Stimulated activated CD8-positive, alpha-beta memory T cell treated with anti-CD3 and anti-CD28 coated beads, Interleukin-2, amount 100 ng/mL, for 48 hours (primary cell): ENCODE results near the gene TECPR2.
"Not testable (repeated sequence)": the region's sequence is repeated elsewhere in the genome, so short reads cannot be mapped to it uniquely, and the experiment has no call there.

ENCODE experiments used
- DNase-seq, 2 donors: peaks; one replicate each; pipeline ENCODE4 v3.0.0-alpha.2; 2020; ENCODE audit warnings: low read depth in 2 of 2

The TECPR2 gene

DNA sequence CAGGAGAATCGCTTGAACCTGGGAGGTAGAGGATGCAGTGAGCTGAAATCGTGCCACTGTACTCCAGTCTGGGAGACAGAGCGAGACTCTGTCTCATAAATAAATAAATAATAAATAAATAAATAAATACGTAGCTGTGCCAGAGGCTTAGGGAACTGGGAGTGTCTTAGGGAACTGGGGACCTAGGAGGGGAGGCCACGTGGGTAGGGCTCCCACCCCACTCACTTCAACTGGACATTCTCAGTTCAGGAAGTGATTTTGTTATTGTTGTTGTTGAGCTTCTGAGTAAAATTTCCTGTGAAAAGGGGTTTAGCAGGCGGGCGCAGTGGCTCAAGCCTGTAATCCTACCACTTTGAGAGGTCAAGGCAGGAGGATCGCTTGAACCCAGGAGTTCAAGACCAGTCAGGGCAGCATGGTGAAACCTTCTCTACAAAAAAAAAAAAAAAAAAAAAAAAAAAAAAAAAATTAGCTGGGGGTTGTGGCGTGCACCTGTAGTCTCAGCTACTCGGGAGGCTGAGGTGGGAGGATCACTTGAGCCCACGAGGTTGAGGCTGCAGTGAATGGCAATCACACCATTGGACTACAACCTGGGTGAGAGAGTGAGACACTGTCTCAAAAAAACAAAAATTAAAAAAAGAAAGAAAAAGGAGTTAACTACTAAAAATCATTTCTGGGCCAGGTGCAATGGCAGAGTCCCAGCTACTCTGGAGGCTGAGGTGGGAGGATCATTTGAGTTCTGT is 165.9 kb downstream of the TECPR2 start:
- DNase-seq: no peak

DNA sequence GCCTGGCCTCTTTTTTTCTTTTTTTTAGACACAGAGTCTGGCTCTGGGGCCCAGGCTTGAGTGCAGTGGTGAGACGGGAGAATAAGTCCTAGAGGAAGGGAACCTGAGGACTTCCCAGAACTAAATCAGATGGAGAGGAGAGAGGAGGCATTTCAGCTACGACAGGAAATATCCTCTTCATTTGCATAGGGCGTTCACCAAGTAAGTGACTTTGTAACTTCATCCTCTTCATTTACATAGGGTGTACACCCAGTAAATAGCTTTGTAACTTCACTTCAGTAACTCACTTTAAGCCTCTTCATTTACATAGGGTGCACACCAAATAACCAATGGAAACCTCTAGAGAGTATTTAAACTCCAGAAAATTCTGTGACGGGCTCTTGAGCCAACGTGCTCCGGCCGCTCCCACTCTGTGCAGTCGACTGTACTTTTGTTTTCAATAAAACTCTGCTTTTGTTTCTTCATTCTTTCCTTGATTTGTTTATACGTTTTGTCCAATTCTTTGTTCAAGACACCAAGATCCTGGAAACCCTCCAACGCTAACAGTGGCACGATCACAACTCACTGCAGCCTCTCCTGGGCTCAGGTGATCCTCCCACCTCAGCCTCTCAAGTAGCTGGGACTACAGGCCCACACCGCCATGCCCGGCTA is 168.2 kb downstream of the TECPR2 start:
- no peak for DNase-seq

DNA sequence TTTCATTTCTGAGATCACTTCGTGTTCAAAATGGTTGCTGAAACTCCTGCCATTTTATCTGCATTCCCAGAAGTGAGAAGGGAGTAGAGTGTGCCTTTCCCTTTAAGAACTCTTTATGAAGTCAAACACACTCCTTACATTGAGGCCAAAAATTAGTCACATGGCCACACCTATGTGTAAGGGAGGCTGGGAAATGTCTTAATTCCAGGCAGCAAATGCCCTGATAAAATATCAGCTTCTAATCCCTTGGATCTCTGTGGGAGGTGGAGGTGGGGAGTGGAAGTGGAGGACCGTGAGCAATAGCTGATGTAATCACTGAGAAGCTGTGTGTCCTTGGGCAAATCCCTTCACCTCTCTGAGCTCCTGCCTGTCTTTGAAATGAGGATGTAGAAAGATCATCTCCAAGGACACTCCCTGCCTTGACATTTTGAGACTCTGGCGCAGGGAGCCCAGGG is 169.5 kb downstream of the TECPR2 start:
- DNase-seq: no peak

GRCh38 chr14:102537981-102538601 is 175.3 kb downstream of the TECPR2 start:
- no peak for DNase-seq

DNA sequence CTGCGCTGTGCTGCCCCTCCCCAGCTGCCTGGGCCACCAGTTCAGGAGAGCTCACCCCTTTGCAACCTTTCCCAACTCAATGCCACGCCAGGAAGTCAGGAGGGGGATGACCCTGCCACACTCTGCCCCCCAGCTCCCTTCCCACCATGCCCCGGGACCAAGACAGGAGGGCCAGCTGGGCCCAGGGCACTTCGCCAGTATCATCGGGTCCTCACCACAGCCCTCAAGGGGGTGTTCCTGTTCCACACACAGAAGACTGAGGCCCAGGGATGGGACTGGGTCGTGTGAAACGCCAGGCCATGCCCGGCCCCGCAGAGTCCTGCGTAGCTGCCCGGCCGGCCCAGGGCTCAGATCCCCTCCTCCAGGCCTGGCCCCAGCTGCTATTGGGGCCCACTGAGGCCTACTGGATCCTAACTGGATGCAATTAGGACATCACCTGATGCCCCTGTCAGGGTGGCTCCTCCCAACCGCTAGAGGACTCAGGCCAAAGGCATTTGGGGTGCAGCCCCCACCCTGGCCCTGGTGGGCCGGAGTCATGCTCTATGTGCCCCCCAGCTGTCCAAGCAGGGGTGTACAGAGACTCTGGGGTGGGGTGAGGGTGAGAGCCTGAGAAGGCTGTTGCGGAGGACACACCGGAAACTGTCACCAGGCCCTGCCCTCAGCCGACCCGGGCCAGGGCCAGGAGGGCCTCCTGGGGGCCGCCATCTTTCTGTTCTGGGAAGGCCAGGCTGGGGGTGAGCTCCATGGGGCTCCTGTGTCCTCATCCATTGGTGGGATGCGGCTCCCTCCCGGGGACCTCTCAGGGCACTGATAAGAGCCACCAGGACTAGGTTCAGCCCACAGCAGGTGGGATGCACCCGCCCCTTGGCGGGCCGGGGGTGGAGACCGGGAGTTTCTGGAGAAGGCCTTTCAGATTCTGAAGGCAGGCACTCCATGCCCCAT is 176.1 kb downstream of the TECPR2 start:
- no peak for DNase-seq

DNA sequence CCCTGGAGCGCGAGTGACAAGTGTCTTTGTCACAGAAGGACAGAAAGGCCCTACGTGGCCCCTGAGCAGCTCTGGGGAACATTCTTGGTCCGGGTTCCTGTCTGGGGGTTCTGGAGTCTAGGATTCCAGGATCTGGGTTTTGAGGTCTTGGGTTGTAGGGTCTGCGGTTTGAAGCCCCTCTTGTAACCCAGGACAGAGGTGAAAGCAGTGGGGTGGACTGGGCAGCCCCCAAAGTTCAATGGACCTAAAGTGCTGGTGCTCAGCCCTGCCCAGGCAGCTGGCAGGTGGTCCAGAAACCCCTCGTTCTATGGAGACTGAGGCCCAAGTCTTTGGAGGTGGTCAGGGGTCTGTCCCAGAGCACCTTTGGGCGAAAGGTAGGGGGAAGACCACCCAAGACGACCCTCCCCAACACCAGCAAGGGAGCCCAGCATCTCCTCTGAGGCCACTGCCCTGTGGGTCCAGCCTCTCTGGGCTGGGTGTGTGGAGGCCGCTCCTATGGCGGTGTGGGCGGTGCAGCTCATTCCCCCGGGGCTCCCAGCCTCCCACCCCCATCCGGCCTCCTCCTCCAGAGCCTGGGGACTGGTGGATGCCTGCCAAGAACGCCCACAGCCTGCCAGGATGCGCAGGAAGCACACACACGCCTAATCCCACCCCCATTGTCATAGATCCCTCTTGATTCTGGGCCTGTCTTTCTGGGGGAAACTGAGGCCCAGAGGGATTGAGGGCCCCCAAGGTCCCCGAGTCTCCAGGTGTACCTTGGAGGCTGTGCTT is 177.0 kb downstream of the TECPR2 start:
- DNase-seq: no peak

GRCh38 chr14:102540315-102541028 is 177.7 kb downstream of the TECPR2 start:
- no peak for DNase-seq

DNA sequence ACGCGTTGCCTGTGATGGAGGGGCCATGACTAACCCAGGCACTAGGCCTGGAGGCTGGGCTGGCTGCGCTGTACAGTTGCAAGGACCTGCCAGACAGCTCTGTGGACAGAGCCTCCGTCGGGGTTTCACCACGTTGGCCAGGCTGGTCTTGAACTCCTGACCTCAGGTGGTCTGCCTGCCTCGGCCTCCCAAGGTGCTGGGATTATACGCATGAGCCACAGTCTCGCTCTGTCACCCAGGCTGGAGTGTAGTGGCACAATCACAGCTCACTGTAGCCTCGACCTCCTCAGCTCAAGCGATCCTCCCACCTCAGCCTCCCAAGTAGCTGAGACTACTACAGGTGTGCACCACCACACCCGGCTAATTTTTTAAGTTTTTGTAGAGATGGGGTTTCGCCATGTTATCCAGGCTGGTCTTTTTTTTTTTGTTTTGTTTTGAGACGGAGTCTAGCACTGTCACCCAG is 178.3 kb downstream of the TECPR2 start:
- not testable (repeated sequence) for DNase-seq

GRCh38 chr14:102541771-102542170 is 179.0 kb downstream of the TECPR2 start:
- DNase-seq: no peak

- no peak for DNase-seq
These were observed 181.5 kb downstream of the TECPR2 start for GRCh38 chr14:102544046-102544746.

DNA sequence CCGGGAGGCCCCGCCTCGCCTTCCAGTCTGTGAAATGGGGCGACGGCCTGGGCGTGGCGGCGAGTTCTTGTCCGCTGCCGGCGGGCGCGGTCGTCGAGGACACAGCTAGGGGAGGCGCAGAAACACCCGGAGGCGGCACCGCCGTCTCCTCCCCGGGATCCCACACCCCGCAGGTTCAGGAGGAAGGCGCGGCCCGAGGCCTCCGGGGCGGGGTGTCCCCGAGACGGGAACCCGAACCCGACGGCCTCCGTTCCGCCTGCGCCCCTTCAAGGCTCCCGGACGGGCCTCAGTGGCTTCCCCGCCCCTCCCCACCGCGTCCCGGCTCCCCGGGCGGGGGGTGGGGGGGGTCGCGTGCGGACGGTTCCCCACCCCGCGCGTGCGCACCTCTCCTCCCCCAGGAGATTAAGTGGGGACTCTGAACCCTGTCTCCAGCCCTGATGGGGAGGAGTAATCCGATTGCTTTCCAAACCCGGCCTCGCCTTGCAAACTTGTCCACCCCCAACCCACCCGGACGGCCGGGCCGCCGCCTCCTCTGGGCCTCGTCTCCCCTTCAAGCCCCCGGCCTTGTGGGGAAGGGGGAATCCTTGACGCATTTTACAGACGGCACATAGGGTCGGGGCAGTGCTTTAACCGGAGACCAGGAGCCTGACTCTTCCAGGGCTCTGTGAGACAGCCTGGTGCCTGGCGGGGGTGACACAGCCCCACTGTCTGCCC is 182.2 kb downstream of the TECPR2 start:
- DNase-seq: no peak

GRCh38 chr14:102545461-102546265 is 182.9 kb downstream of the TECPR2 start:
- DNase-seq: no peak

DNA sequence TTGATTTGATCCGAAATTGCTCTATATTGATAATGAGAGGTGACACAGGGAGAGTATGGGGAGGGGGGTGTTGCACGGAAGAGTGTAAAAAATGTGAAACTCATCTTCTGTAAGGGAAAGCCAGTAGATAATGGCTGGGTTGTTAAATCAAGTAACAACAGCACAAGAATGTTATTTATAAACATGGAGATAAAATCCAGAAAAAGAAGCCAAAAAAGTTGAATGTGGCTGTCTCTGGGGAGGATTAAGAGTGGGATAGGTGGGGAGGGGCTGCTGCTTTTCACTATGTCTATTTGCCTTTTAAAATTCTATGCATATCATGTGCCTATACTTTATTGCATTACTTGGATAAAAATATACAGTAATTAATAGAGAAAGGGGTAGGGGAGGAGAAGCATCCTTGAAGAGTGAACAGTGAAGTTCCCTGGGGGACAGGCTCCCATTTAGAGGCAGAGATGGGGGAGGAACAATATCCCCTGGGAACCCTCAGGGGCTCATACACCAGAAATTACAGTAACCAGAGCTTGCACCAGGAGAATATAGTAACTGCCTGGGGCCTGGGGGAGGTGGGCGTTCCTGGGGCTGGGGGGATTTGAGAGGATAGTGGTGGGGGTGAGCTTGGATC is 186.0 kb downstream of the TECPR2 start:
- no peak for DNase-seq

- DNase-seq: not testable (repeated sequence)
These were observed 188.2 kb downstream of the TECPR2 start for GRCh38 chr14:102550927-102551401.
